T-helper 2 cell (primary cell): ENCODE measurements around the gene LTF.
A peak's percentile ranks its signal among the peaks of the same experiment; 100 is the strongest.
"Not testable (repeated sequence)": the region's sequence is repeated elsewhere in the genome, so short reads cannot be mapped to it uniquely, and the experiment has no call there.

ENCODE experiments used
- DNase-seq, 5 experiments: peaks; one replicate each; pipeline versions ENCODE4 v3.0.0 to v3.0.0-alpha.2; 2012 to 2022

LTF gene

GRCh38 chr3:46412786-46413298 is 51.9 kb downstream of the LTF start:
- DNase-seq: no peak

GRCh38 chr3:46411271-46411670 is 53.4 kb downstream of the LTF start:
- DNase-seq: no peak

DNA sequence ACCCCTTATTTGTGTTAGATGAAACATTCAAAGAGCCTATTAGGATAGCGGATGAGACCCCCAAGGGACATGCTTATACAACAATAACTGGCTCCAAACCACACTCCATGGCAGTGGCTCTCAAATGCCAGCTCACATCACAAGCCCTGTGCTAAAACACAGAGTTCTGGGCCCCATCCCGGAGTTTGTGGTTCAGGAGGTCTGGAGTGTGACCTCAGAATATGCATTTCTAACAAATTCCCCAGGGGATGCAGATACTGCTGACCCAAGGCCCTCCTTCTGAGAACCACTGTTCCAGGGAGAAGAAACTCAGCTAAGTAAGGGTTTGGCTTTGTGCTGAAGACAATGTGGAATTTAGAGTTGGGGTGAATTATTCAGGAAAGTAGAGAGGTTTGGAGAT is 54.0 kb downstream of the LTF start:
- DNase-seq: no peak

DNA sequence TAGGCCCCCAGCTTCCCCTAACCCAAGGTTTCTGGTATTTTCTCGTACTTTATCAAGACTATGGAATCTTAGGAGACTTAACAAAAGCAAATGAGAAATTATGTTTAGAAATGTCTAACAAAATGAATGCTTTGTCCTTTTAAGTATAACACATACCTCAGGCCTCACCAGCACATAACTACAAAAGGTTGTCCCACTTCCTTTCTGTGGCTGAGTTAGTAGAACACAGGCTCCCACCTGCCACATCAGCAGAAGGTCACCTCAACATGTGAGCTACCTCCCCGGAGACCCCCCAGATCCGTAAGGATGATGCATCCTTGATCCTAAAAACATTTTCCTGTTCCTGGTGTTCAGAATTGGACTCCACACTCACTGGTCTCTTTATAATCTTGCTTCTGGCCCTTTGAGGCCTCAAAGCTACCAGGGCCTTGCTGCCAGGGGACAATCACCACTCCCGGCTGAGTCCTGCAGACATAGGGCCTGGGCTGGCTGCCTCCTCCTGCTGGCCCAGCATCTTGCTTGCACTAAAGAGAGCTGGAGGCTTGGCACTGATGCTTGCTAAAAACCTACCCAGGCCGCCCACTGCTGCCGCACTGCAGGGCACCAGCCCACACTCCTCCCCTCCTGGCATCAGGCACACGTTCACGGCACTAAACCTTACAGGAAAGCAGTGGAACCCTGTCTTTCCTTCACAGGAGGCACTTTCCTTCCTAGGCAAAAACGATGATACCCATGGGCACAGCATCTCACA is 54.8 kb downstream of the LTF start:
- DNase-seq: no peak

- DNase-seq: no peak
Observed at GRCh38 chr3:46408853-46409252, 55.9 kb downstream of the LTF start.

- DNase-seq: no peak
Observed at GRCh38 chr3:46407970-46408369, 56.7 kb downstream of the LTF start.

DNA sequence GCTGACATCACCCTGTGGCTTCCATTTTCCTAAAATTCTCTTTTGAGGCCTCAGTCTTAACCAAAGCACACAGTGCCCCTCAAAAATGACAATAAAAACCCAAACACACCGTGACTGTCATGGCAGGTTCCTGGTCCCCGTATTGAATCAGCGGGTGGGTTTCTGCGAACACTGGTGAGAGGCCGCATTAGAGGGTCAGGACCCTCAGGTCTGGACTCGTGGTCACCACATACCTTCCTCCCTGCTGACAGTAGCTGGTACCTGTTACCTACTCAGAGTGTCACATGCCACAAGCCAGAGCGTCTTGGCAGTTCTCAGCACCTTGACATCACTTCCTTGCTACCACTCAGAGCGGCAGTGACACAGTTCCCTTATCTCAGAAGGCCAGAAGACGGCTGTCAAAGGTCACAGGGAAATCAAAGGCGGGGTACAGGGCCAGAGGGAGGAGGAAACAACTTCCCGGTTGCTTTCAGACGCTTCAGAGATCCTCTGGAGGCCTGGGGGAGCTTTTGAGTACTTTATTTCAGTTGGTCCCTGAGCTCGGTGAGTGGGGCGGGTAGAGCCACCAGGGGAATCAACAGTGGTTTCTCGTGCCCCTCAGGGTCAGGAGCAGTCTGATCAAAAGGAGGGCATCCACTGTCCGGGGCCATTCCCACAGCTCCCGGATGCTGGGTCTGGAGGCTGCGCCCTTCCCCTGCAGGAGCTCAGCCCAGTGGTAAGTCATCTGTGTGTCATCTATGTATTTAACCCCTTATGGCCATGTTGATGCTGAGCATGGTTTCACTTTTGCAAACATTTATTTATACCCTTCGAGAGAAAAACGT is 57.7 kb downstream of the LTF start, which contains the start of the genes CCR5AS and CCRL2:
Gene CCR5AS, minus strand, starts transcription at position 279 of the 824 bp plus-strand sequence.
Gene CCRL2, plus strand, starts transcription at position 472 of the 824 bp plus-strand sequence. CDS start 821 bp downstream, outside the sequence.
- DNase-seq: peak in 2 of 5 experiments; percentile 41 to 69

GRCh38 chr3:46406443-46406787 is 58.3 kb downstream of the LTF start:
- DNase-seq: no peak

DNA sequence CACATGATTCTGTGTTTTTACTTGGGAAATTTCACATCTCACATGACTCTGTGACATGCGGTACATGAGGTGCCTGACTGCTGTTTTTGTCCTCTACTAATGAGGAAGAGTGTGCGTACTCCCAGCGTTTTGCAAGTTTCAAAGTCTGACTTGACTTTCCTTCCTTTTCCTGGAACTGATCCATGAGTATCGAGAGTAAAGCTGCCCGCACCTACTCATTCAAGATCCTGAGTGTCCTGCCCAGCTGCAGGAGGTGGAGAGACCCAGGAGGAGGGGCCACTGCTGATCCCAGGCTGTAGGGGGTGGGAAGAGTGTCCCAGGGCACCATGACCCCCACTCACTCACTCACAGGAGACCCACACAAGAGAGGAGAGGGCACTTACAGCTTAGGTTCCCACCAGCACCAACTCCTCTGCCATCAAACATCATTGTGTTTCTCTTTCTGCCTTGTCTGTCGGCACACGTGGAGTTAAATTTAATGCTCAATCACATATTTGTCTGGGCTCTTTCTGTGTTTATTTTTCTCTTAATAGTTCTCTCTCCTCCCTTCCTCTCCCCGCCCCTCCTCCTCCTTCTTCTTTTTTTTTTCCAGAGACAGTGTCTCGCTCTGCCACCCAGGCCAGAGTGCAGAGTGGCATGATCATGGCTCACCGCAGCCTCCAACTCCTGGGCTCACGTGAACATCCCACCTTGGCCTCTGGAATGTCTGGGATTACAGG is 59.2 kb downstream of the LTF start:
- no peak for DNase-seq

GRCh38 chr3:46402902-46403301 is 61.8 kb downstream of the LTF start:
- DNase-seq: not testable (repeated sequence)

GRCh38 chr3:46401579-46401978 is 63.1 kb downstream of the LTF start:
- DNase-seq: no peak

DNA sequence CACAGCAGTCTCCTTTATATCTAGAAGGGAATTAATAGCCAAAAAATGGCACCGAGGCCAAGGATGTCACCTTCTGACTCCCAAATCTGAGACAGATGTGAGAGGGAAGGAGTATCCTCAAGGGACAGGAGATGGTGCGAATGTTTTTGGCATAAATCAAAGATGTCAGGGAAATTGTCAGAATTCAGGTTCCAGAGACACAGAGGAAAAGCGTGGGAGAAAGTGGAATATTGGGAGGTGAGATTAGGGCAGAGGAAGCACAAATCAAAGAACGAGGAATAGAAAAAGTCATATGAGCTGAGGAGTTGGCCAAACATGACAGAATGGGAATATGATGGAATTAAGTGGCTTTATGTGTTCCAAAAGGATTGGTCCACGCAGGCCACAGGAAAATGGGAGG is 63.9 kb downstream of the LTF start:
- no peak for DNase-seq

DNA sequence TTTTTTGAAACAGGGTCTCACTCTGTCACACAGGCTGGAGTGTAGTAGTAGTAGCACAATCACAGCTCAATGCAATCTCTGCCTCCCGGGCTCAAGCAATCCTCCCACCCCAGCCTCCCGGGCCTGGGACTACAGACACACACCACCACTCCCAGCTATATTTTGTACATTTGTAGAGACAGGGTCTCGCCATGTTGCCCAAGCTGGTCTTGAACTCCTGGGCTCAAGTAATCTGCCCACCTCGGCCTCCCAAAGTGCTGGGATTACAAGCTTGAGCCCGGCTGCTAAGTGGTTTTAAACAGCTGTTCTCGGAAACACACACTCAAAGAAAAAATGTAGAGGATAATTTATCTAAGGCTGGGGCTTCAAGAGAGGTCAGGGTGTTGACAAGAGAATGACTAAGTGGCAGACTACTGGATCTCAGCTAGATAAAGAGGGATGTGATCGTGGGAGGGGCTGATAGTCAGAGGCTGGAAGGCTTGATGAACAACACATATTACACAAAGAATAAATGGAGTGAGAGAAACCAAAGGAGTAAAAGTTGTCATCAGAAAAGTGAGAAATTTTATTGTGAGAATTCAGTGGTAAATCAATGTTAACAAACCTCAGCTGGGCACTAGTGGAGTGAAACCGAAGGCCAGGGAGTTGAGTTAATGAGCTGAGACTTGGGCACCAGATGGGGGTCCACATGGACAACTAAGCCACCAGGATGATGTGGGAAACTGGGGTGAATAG is 64.5 kb downstream of the LTF start:
- no peak for DNase-seq

GRCh38 chr3:46399557-46399956 is 65.1 kb downstream of the LTF start:
- DNase-seq: no peak

GRCh38 chr3:46399098-46399497 is 65.6 kb downstream of the LTF start:
- no peak for DNase-seq

DNA sequence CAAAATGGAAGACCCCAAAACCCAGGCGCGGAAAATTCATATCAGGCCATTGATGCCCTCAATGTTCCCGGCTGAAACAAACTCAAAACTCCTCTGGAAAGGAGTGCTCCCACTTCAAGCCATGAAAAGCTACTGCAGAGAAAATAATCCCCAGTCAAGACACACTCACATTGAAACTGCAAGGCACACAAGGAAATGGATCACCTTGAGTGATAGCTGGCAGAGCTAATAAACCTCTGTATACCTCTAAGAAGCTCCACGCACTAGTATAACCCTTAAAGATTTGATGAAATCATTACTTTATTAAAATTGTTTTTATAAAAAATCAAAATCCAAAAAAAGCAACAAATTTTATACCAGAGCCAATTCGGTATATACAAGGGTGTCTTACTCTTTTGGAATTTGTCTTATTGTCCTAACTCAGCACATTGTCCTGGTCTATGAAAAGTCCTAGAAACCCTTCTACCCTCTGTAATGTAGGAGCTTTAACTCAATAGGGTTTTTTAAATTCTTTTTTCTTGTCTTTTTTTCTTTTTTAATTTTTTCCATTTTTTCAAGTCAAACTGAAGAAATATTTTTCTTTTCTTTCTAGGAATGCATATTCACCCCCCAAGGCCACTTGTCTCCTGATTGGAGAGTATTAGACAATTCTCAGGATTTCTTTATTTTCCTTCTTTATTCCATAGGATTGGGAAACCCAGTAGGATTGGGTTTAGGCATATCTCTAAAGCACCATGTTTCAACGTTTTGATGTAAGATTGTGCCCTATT is 66.3 kb downstream of the LTF start:
- DNase-seq: no peak

DNA sequence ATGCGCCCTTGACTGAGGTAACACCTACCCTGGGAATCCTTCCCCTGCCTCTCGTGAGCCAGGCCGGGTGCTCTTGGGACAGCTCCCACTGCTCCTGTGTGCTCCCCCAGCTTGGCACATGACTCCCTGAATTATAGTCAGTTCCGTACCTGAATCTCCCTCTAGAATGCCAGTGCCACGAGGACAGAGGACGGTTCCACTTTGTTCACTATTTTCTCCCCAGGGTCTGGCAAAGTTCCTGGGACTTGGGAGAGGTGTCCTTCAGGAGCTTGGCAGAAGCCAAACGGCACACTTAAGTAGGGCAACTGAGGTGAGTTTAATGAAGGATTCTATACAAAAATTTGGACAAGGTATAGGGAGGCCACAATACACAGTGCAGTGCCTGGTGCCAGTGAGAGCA is 67.6 kb downstream of the LTF start:
- no peak for DNase-seq

DNA sequence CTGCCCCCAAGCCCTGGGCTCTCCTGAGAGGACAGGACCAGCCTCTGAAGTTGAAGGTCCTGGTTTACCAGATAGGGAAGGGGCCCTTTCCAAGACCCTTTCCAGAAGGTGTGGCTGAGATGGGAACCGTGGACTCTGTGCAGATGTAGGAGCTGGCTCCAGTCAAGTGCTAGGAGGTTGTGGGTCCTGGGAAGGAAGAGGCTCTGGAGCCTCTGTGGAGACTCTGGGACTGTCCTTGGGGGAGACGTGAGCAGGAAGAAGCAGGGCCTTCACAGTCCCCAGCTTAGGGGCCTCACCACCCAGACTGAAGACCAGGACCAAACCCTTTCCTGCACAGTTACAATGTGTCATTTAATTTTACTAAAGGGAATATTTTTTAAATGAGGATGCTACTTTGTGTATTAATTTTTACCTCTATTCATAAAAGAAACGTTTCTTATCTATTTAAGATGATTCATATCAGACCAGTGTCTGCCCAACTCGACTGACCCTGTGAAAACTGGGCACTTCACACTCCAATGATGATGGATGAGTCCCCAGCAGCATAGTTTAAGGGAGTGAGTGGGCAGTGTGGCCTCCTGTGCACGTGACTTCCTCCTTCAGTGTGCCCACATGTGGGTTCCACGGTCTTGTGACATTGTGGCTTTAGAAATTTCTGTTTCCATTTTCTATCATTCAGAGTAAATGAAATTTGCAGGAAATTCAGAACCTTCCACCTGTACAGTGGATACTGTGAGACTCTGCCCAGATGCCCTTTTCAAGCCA is 68.8 kb downstream of the LTF start:
- no peak for DNase-seq

GRCh38 chr3:46395210-46395661 is 69.5 kb downstream of the LTF start:
- no peak for DNase-seq

DNA sequence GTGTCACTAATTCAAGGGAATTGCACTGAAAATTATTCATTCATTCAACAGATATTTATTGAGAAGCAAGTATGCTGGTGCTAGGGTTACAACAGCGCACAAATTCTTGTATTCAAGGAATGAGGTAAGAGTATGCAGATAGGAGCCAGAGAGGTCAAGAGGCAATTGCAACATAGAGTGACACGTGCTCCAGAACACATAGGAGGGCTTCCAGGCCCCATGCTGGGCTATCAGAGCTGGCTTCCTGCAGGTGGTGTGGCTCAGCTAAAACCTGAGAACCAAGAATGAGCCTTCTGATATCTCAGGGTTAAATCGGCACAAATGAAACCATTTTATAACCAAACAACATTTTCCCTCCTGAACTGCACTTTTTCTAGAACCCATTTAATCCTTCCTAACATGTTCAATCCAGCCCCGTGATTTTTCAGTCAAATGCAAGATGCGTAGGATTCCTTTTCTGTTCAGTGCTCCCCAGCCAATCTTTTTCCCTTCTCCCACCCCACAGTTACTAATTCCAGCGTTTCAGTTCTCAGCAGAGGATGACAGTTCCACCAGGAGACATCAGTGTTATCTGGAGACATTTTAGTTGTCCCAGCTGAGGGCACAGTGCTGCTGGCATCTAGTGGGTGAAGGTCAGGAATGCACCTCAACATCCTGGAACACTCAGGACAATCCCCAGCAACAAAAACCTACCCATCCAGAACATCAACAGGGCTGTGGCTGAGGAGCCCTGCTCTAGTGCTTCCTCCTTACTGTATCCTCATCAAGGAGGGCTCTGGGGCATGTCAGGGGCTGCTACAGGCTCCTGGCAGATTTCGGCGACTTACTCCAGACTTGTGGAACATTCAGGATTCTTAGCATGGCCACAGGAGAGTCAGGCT is 70.9 kb downstream of the LTF start:
- no peak for DNase-seq
